Measurements from ENCODE around the gene BCKDHB. TPM values are rescaled to one million over a fixed set of nuclear protein-coding genes. Genes with fewer than 3 reads are reported as not detected.
"Not testable (repeated sequence)": the region's sequence is repeated elsewhere in the genome, so short reads cannot be mapped to it uniquely, and the experiment has no call there.

The BCKDHB gene
- 25.3 TPM for polyA plus RNA-seq (2013)

DNA sequence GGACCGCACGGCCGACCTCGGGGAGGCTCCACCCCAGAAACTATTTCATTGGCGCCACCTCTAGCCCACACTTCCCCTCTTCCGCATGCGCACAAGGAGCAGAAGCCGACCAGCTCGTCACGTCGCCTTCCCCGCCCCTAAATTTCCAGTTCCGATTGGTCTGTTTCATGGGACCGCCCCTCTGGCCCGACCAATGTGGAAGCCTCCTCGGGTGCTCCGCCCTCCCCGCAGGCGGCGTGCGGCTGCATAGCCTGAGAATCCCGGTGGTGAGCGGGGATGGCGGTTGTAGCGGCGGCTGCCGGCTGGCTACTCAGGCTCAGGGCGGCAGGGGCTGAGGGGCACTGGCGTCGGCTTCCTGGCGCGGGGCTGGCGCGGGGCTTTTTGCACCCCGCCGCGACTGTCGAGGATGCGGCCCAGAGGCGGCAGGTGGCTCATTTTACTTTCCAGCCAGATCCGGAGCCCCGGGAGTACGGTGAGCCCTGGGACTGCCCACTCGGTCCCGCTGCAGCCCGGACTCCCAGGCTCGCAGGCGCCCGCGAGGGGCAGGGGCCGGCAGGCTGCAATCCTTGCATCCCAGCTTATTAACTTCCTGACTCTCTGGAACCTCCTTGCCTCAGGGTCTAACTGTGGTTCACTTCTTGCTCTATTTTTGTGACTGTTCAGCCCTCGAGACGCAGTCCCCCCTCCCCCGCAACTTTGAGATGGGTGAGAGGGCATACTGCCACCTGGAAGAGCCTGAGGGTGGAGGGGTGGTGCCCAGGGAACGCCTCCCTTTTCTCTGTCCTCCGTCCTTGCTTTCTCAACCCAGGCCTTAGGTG lies at the start of gene BCKDHB:
Gene BCKDHB (plus strand): TSS at position 254 of the 818 bp plus-strand sequence. CDS start 23 bp downstream, at position 277.
- 0% methylated on average over 40 of the region's 56 CpGs for WGBS (ENCODE audit: insufficient coverage)
- no peaks in the 10 kb centered on the region for H3K27me3 ChIP-seq (replicated peaks in 2 of 5; ENCODE audit: control insufficient read depth in 4 of 5, insufficient read depth in 5 of 5, low read length in 4 of 5)
- DNase-seq = peak; percentile 97 to 99 (median 99)
- H3K4me3 ChIP-seq (ENCODE audit: control insufficient read depth in 1 of 7, extremely low read depth in 1 of 7, insufficient read depth in 4 of 7, low read depth in 2 of 7, low read length in 6 of 7) = peak within 1 kb of the TSS; percentile 69 to 94 (median 84)
- peaks cover 5 to 14% (median 9%) of the 10 kb centered on the region in 4 experiments for H3K4me1 ChIP-seq (ENCODE audit: control extremely low read depth in 1 of 4, control insufficient read depth in 4 of 4, insufficient read depth in 4 of 4, low read length in 3 of 4)
- ChIA-PET CTCF (interaction anchor here (1.1 to 1.2 kb wide), 2 partner anchors 12 to 77 kb away, joined by 3 to 4 read pairs; no protein-coding TSS in a partner anchor), POLR2A (no interaction called here)
- H3K9me3 ChIP-seq (ENCODE audit: control extremely low read depth in 1 of 5, control insufficient read depth in 4 of 5, insufficient read depth in 2 of 5, low read depth in 1 of 5, low read length in 4 of 5) = no peaks in the 10 kb centered on the region
- H3K27ac ChIP-seq (ENCODE audit: insufficient read depth in 1 of 2, low read depth in 1 of 2, low read length in 2 of 2, poor library complexity in 1 of 2, severe bottlenecking in 2 of 2) = peak within 1 kb of the TSS; percentile 42 to 78
- peaks cover 0 to 1% (median 0%) of the 10 kb centered on the region in 4 experiments for H3K36me3 ChIP-seq (ENCODE audit: control insufficient read depth in 4 of 4, insufficient read depth in 4 of 4, low read length in 3 of 4)

DNA sequence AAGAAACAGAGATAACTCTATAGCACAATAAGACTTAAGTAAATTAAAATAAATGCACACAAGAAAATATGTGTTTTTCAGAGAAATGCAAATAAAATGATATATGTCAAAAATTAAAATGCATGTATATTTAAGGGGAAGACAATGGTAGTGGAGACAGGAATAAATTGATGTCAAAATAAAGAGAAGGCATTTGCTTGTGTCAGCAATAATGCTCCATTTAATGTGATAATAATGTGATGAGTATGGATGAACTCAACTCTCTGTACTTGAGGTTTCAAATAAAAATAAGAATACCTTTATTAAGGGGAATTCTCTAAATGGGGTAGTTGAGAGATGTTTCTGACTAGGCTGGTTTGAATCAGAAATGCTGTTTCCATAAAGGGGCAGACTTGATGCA lies 45.7 kb upstream of the BCKDHB start:
- H3K27me3 ChIP-seq (replicated peaks in 2 of 5; ENCODE audit: control insufficient read depth in 4 of 5, insufficient read depth in 5 of 5, low read length in 4 of 5) = peaks cover 0 to 2% (median 0%) of the 10 kb centered on the region in 5 experiments
- H3K4me1 ChIP-seq (ENCODE audit: control extremely low read depth in 1 of 4, control insufficient read depth in 4 of 4, insufficient read depth in 4 of 4, low read length in 3 of 4) = no peaks in the 10 kb centered on the region
- no peaks in the 10 kb centered on the region for H3K9me3 ChIP-seq (ENCODE audit: control extremely low read depth in 1 of 5, control insufficient read depth in 4 of 5, insufficient read depth in 2 of 5, low read depth in 1 of 5, low read length in 4 of 5)
- ChIA-PET POLR2A (no interaction called here), CTCF (no interaction called here)
- no peak overlapping the region for H3K4me3 ChIP-seq (ENCODE audit: control insufficient read depth in 1 of 7, extremely low read depth in 1 of 7, insufficient read depth in 4 of 7, low read depth in 2 of 7, low read length in 6 of 7)
- H3K27ac ChIP-seq (ENCODE audit: insufficient read depth in 1 of 2, low read depth in 1 of 2, low read length in 2 of 2, poor library complexity in 1 of 2, severe bottlenecking in 2 of 2) = no peak overlapping the region
- no peaks in the 10 kb centered on the region for H3K36me3 ChIP-seq (ENCODE audit: control insufficient read depth in 4 of 4, insufficient read depth in 4 of 4, low read length in 3 of 4)
- DNase-seq = no peak

DNA sequence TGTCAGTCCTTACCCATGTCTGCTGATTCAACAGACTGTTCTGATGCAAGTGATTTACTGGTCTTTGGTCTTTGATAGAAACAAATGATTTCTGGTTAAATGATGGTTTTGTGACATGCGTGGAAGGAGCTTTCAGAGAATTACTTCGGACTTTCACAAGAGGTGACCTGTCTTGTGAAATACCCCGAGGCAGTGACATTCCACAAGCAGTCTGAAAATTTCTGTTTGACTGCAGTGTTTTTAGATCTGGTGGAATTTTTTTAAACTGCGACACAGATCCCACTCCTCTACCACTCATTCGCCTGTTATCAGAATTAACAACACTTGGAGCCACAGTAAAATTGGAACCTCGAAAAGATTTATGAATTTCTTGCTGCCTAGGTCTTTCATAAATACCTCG lies 38.3 kb upstream of the BCKDHB start:
- POLR2A ChIA-PET, CTCF ChIA-PET: not testable (repeated sequence)

DNA sequence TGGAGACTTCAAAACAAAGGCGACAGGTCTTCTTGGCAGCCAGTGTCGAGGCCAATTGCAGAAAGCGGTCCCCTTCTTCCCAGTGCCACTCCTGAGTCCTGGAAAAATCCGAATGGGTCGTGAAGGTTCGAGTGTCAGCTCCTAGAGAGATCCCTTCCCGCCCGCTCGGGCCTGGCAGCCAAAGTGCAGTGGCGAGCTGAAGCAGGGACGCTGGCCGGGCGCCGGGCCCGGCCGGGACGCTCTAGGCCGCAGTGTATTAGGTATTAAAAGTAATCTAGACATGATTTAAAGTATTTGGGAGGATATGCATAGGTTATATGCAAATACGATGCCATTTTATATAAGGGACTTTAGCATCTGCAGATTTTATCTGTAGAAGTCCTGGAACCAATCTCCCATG lies 36.0 kb upstream of the BCKDHB start:
- CTCF ChIA-PET; DNase-seq; H3K36me3 ChIP-seq (ENCODE audit: control insufficient read depth in 4 of 4, insufficient read depth in 4 of 4, low read length in 3 of 4); H3K4me1 ChIP-seq (ENCODE audit: control extremely low read depth in 1 of 4, control insufficient read depth in 4 of 4, insufficient read depth in 4 of 4, low read length in 3 of 4); H3K4me3 ChIP-seq (ENCODE audit: control insufficient read depth in 1 of 7, extremely low read depth in 1 of 7, insufficient read depth in 4 of 7, low read depth in 2 of 7, low read length in 6 of 7); H3K27me3 ChIP-seq (replicated peaks in 2 of 5; ENCODE audit: control insufficient read depth in 4 of 5, insufficient read depth in 5 of 5, low read length in 4 of 5); POLR2A ChIA-PET; H3K27ac ChIP-seq (ENCODE audit: insufficient read depth in 1 of 2, low read depth in 1 of 2, low read length in 2 of 2, poor library complexity in 1 of 2, severe bottlenecking in 2 of 2): not testable (repeated sequence)
- H3K9me3 ChIP-seq (ENCODE audit: control extremely low read depth in 1 of 5, control insufficient read depth in 4 of 5, insufficient read depth in 2 of 5, low read depth in 1 of 5, low read length in 4 of 5) = peaks cover 0 to 10% (median 0%) of the 10 kb centered on the region in 5 experiments
- WGBS (ENCODE audit: insufficient coverage) = 94% methylated on average over 10 of the region's 19 CpGs

More for the DNA sequence above, 38.3 kb upstream of the BCKDHB start:
- no CpG with 5 or more reads among the region's 7 CpGs for WGBS (ENCODE audit: insufficient coverage)
- H3K4me1 ChIP-seq (ENCODE audit: control extremely low read depth in 1 of 4, control insufficient read depth in 4 of 4, insufficient read depth in 4 of 4, low read length in 3 of 4); DNase-seq; H3K27ac ChIP-seq (ENCODE audit: insufficient read depth in 1 of 2, low read depth in 1 of 2, low read length in 2 of 2, poor library complexity in 1 of 2, severe bottlenecking in 2 of 2); H3K4me3 ChIP-seq (ENCODE audit: control insufficient read depth in 1 of 7, extremely low read depth in 1 of 7, insufficient read depth in 4 of 7, low read depth in 2 of 7, low read length in 6 of 7); H3K36me3 ChIP-seq (ENCODE audit: control insufficient read depth in 4 of 4, insufficient read depth in 4 of 4, low read length in 3 of 4); H3K27me3 ChIP-seq (replicated peaks in 2 of 5; ENCODE audit: control insufficient read depth in 4 of 5, insufficient read depth in 5 of 5, low read length in 4 of 5); H3K9me3 ChIP-seq (ENCODE audit: control extremely low read depth in 1 of 5, control insufficient read depth in 4 of 5, insufficient read depth in 2 of 5, low read depth in 1 of 5, low read length in 4 of 5): not testable (repeated sequence)

DNA sequence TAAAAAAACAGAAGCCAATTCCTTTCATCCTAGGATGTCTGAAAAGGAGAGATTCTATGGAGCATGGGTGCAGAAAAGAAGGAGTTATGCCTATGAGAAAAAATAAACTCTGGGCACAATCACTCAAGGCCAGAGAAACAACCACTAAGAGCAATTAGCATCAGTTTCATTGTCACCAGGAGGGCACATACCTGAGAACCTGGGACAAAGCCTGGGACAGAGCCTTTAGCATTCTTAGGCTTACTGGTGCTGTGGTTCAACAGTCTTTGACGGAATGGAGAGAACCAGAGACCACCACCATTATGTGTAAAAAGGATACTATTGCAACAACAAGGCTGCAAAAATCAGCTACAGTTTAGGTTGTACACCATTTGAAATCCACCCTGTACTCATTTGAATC lies 29.4 kb upstream of the BCKDHB start:
- POLR2A ChIA-PET = no interaction called here
- Histone ChIP-seq H3K9me3 (ENCODE audit: control extremely low read depth in 1 of 5, control insufficient read depth in 4 of 5, insufficient read depth in 2 of 5, low read depth in 1 of 5, low read length in 4 of 5) (peaks cover 0 to 10% (median 0%) of the 10 kb centered on the region in 5 experiments), H3K4me1 (ENCODE audit: control extremely low read depth in 1 of 4, control insufficient read depth in 4 of 4, insufficient read depth in 4 of 4, low read length in 3 of 4) (no peaks in the 10 kb centered on the region), H3K27me3 (replicated peaks in 2 of 5; ENCODE audit: control insufficient read depth in 4 of 5, insufficient read depth in 5 of 5, low read length in 4 of 5) (peaks cover 0 to 7% (median 0%) of the 10 kb centered on the region in 5 experiments), H3K27ac (ENCODE audit: insufficient read depth in 1 of 2, low read depth in 1 of 2, low read length in 2 of 2, poor library complexity in 1 of 2, severe bottlenecking in 2 of 2) (no peak overlapping the region), H3K4me3 (ENCODE audit: control insufficient read depth in 1 of 7, extremely low read depth in 1 of 7, insufficient read depth in 4 of 7, low read depth in 2 of 7, low read length in 6 of 7) (no peak overlapping the region), H3K36me3 (ENCODE audit: control insufficient read depth in 4 of 4, insufficient read depth in 4 of 4, low read length in 3 of 4) (no peaks in the 10 kb centered on the region)
- CTCF ChIA-PET = no interaction called here
- WGBS (ENCODE audit: insufficient coverage) = no CpG with 5 or more reads among the region's 1 CpG
- no peak for DNase-seq

DNA sequence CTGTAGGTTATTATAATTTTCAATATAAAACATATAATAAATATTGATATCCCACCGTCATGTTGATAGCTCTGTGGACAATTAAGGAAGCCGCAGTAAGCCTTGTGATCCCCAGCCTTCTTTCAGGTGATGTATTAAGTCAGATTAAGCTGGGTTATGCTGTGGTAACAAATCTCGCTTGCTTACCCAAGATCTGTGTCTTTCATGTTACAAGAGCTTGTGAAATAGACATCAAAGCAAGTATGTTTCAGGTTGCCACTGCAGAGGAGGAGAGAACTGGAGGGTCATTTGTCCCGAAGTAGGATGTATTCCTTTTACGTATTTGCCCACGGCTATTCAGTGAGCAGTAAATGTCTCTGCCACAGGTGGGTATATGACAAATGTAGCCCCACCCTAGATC lies 17.8 kb upstream of the BCKDHB start:
- H3K27ac ChIP-seq (ENCODE audit: insufficient read depth in 1 of 2, low read depth in 1 of 2, low read length in 2 of 2, poor library complexity in 1 of 2, severe bottlenecking in 2 of 2) = no peak overlapping the region
- no peaks in the 10 kb centered on the region for H3K36me3 ChIP-seq (ENCODE audit: control insufficient read depth in 4 of 4, insufficient read depth in 4 of 4, low read length in 3 of 4)
- no peaks in the 10 kb centered on the region for H3K9me3 ChIP-seq (ENCODE audit: control extremely low read depth in 1 of 5, control insufficient read depth in 4 of 5, insufficient read depth in 2 of 5, low read depth in 1 of 5, low read length in 4 of 5)
- WGBS (ENCODE audit: insufficient coverage) = 95% methylated on average over 4 of the region's 6 CpGs
- POLR2A ChIA-PET = no interaction called here
- H3K27me3 ChIP-seq (replicated peaks in 2 of 5; ENCODE audit: control insufficient read depth in 4 of 5, insufficient read depth in 5 of 5, low read length in 4 of 5) = peaks cover 0 to 9% (median 0%) of the 10 kb centered on the region in 5 experiments
- no peaks in the 10 kb centered on the region for H3K4me1 ChIP-seq (ENCODE audit: control extremely low read depth in 1 of 4, control insufficient read depth in 4 of 4, insufficient read depth in 4 of 4, low read length in 3 of 4)
- no peak for DNase-seq
- H3K4me3 ChIP-seq (ENCODE audit: control insufficient read depth in 1 of 7, extremely low read depth in 1 of 7, insufficient read depth in 4 of 7, low read depth in 2 of 7, low read length in 6 of 7) = no peak overlapping the region
- CTCF ChIA-PET = no interaction called here

DNA sequence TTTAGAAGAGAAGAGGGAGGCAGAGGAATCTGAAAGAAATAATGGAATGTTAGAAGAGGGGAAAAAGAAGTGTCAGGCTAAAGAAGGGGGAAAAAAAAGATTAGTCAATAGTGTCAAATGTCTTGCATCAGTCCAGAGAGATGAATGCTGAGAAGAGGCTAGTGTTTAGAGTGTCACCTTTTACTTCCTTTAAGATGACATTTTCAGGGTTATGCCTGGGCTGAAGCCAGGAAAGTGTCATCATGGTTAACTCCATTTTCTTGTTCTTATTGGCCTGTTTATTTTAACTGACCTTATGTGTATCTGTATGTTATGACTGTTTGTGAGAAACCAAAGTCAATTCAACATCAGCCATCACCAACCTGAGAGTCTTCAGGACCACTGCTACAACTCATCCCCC lies 15.0 kb upstream of the BCKDHB start:
- no peaks in the 10 kb centered on the region for H3K9me3 ChIP-seq (ENCODE audit: control extremely low read depth in 1 of 5, control insufficient read depth in 4 of 5, insufficient read depth in 2 of 5, low read depth in 1 of 5, low read length in 4 of 5)
- H3K4me3 ChIP-seq (ENCODE audit: control insufficient read depth in 1 of 7, extremely low read depth in 1 of 7, insufficient read depth in 4 of 7, low read depth in 2 of 7, low read length in 6 of 7) = no peak overlapping the region
- H3K27me3 ChIP-seq (replicated peaks in 2 of 5; ENCODE audit: control insufficient read depth in 4 of 5, insufficient read depth in 5 of 5, low read length in 4 of 5) = peaks cover 0 to 9% (median 0%) of the 10 kb centered on the region in 5 experiments
- H3K36me3 ChIP-seq (ENCODE audit: control insufficient read depth in 4 of 4, insufficient read depth in 4 of 4, low read length in 3 of 4) = no peaks in the 10 kb centered on the region
- POLR2A ChIA-PET = no interaction called here
- CTCF ChIA-PET = interaction anchor here (1.5 kb wide), 1 partner anchor 142 kb away, joined by 5 read pairs; no protein-coding TSS in a partner anchor
- DNase-seq = no peak
- peaks cover 0 to 2% (median 0%) of the 10 kb centered on the region in 4 experiments for H3K4me1 ChIP-seq (ENCODE audit: control extremely low read depth in 1 of 4, control insufficient read depth in 4 of 4, insufficient read depth in 4 of 4, low read length in 3 of 4)
- no peak overlapping the region for H3K27ac ChIP-seq (ENCODE audit: insufficient read depth in 1 of 2, low read depth in 1 of 2, low read length in 2 of 2, poor library complexity in 1 of 2, severe bottlenecking in 2 of 2)
